Stimulated activated CD4-positive, alpha-beta T cell treated with anti-CD3 and anti-CD28 coated beads, Interleukin-15, amount 100 ng/mL, for 1 hour (primary cell): Measurements from ENCODE around the gene NTN3.
A peak's percentile ranks its signal among the peaks of the same experiment; 100 is the strongest.

Experiments
- DNase-seq, 2 donors: peaks; one replicate each; pipeline ENCODE4 v3.0.0-alpha.2; 2020; ENCODE audit warnings: low read depth in 1 of 2, low spot score in 1 of 2

The NTN3 gene

GRCh38 chr16:2465653-2466415 lies 5.3 kb upstream of the NTN3 start:
- DNase-seq: no peak

DNA sequence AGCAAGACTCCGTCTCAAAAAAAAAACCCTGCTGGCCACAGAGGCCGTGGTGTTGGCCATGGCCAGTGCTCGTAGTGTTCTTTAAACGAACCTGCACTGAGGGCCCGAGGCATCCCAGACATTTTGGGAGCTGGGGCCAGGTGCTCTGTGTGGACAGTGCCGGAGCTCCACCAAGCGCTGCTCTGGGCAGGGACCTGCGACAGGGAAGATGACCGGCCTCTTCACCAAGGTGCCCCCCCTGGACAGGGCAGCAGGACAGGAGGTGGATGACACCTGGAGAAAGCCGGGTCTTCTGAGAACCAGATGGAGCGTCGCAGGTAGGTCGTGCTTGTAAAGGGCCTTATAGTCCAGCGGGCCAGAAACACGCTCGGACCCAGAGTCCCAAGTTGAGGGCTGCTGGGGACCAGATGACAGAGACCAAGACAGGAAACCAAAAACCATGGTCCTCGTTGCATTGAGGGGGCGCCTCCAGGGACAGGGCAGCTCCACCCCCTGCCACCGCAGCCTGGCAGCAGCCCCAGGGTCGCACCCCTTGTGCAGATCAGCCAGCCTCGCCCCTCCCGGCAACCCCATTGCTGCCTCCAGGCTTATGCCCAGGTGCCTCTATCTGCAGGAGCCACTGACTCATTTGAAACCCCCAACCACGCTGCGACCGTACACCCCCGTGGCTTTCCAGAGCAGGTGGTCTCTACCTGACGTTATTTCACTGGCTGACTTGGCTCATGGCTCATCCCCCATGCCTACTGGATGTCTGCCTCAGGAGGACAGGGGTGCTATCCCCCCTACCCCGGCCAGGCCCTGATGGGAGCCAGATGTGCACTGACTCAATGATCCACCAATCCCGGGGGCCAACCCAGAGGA lies 4.2 kb upstream of the NTN3 start:
- no peak for DNase-seq

DNA sequence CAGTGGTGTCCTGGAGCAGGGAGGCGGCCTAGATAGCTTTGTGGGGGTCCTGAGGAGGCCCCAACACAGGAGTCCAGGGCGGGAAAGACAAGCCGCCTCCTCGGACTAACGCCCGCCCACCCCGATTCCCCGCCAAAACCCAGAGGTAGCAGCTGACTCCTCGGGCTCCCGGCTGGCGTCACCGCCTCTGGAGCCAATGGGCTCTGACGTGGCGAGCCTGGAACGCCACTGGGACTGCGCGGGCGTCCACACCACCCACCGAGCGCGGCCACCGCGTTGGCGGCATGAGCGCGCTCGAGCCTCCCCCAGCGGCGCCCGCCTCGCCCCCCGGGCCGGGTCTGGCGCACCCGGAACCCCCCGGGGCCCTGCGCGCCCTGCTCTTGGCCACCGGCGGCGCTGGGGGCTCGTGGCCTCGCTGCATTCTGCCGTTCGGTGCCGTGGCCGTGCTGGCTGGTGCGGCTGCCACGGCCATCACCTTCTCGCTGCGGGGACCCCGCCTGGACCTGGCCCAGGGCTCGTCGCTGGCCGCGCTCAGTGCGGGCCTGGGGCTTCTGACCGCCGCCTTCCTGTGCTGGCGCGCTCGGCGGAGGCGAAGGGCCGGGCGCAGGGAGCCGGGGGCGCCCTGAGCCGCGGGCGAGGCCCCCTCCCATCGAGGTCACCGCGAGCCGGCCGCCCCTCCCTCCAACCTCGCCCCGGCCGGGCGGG lies 3.4 kb upstream of the NTN3 start:
- DNase-seq: no peak

- no peak for DNase-seq
Measured at GRCh38 chr16:2468233-2468724, 2.8 kb upstream of the NTN3 start.

DNA sequence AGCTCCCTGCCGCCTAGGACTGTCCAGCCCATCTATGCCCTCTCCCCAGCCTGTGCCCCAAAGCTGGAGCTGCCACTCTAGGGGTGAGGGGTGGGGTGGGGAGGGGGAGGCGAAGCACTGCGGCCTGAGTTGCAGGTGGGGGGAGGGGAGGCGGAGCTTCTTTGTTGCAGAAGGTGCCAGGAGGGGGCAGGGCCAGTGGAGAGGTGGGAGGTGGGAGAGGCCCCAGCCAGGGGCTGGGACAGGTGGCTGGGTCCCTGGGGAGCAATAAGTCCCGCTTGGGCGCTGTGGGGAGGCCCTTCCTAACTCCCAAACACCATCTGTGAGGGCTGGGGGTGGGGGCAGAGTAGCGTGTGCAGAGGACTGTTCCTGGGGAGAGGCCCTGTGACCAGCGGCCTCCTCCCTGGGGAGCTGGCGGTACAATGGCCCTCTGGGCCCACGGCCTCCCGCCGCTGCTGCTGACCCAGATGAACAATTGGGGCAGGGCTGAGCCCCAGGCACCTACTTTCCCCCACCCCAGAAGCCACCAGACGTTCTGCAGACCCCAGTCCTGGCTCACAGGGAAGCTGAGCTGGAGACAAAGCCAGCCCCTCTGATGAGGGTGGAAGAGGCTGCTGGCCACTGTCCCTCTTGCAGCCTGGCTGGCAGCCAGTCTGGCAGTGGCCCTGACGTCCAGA lies 2.2 kb upstream of the NTN3 start:
- DNase-seq: no peak

DNA sequence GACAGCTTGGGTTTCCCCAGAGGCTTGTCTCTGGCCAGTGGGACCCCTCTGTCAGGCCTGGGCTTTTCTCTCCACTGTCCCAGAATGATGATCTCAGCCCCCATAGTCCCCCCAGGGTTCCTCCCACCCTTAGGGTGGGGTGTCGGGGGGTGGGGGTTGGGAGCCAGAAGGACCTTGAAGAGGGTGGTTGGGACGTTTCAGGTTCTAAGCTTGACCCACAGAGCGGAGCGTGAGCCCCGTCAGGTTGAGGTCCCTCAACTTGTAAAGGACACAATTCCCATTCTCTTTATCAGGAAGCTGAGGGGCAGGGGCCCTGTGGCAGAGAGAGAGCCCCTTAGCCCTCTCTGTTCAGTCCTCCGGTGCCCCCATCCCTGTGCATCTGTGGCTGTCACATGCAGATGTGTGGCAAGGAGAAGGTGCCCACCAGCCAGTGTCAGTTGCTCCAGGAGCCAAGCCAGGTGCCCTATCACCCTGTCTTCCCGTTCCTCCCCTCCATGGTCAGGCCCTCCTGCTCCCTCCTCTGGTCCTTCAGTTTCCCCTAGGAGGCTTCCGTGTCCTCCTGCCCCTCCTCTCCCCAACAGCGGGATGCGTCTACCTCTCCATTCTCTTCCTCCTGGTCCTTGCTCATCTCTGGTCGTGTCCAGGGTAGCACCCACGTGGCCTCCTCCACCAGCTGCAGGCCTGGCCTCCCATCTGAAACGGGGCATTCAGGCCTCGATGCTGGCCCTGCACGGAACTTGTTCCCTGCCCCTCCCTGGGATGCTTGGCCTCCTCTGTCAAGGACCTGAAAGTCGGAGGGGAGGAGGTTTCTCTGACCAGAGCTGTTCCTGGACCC lies 1.5 kb upstream of the NTN3 start:
- no peak for DNase-seq

- DNase-seq: no peak
Measured at GRCh38 chr16:2470234-2470601, 879 bp upstream of the NTN3 start.

DNA sequence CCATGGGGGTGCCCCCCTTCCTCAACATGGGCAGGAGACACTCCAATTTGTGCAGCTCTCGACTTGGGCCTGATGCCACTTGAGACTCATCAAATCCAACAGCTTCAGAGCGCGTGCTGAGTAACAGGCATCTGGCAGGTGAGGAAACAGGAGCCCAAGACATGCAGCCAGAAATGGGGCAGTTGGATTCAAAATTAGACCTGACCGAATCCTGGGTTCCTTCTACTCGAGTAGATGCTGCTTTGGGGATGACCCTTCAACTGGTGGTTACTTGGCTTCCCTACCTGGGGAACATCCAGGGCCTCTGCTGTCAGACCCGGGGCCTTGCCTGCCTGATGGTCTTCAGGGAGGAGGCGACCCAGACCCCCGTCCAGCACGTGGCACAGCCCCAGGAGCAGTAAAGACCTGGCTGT lies 488 bp upstream of the NTN3 start:
- DNase-seq: no peak

DNA sequence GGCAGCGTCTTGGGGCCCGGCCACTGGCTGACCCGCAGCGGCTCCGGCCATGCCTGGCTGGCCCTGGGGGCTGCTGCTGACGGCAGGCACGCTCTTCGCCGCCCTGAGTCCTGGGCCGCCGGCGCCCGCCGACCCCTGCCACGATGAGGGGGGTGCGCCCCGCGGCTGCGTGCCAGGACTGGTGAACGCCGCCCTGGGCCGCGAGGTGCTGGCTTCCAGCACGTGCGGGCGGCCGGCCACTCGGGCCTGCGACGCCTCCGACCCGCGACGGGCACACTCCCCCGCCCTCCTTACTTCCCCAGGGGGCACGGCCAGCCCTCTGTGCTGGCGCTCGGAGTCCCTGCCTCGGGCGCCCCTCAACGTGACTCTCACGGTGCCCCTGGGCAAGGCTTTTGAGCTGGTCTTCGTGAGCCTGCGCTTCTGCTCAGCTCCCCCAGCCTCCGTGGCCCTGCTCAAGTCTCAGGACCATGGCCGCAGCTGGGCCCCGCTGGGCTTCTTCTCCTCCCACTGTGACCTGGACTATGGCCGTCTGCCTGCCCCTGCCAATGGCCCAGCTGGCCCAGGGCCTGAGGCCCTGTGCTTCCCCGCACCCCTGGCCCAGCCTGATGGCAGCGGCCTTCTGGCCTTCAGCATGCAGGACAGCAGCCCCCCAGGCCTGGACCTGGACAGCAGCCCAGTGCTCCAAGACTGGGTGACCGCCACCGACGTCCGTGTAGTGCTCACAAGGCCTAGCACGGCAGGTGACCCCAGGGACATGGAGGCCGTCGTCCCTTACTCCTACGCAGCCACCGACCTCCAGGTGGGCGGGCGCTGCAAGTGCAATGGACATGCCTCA lies 773 bp downstream of the NTN3 start:
- DNase-seq: no peak

DNA sequence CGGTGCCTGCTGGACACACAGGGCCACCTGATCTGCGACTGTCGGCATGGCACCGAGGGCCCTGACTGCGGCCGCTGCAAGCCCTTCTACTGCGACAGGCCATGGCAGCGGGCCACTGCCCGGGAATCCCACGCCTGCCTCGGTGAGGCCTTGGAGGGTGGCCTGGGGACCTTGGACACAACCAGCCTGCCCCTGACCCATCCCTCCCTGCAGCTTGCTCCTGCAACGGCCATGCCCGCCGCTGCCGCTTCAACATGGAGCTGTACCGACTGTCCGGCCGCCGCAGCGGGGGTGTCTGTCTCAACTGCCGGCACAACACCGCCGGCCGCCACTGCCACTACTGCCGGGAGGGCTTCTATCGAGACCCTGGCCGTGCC lies 1.4 kb downstream of the NTN3 start:
- no peak for DNase-seq

DNA sequence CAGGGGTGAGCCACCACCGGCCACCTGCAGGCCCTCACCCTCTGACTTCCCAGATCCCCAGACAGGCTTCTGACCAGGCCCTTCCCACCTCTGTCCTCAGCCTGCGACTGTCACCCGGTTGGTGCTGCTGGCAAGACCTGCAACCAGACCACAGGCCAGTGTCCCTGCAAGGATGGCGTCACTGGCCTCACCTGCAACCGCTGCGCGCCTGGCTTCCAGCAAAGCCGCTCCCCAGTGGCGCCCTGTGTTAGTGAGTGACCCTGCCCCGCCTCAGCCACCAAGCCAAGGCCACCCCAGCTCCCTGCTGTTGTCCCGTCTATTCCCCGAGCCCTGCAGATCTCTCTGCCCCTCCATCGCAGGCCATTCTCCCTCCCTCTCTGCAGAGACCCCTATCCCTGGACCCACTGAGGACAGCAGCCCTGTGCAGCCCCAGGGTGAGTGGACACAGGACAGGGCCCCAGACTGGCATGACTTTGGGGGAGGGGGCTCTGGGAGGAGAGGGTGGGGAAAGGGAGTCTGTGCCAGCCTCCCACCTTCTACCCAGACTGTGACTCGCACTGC lies 1.9 kb downstream of the NTN3 start:
- DNase-seq: no peak

DNA sequence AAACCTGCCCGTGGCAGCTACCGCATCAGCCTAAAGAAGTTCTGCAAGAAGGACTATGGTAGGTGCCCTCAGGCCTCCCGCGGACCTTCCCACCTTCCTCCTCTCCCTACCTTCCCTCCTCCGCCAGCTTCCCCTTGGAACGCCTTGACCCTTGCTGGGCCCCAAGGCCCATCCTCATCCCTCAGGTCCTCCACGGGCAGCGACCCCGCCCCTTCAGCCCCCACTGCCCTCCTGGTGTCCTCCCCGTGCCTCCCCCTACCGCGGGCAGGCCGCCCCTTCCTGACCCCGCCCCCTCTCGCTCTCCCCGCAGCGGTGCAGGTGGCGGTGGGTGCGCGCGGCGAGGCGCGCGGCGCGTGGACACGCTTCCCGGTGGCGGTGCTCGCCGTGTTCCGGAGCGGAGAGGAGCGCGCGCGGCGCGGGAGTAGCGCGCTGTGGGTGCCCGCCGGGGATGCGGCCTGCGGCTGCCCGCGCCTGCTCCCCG lies 2.4 kb downstream of the NTN3 start:
- no peak for DNase-seq

- DNase-seq: peak; percentile 37 to 42
Measured at GRCh38 chr16:2473999-2474876, 3.1 kb downstream of the NTN3 start.

DNA sequence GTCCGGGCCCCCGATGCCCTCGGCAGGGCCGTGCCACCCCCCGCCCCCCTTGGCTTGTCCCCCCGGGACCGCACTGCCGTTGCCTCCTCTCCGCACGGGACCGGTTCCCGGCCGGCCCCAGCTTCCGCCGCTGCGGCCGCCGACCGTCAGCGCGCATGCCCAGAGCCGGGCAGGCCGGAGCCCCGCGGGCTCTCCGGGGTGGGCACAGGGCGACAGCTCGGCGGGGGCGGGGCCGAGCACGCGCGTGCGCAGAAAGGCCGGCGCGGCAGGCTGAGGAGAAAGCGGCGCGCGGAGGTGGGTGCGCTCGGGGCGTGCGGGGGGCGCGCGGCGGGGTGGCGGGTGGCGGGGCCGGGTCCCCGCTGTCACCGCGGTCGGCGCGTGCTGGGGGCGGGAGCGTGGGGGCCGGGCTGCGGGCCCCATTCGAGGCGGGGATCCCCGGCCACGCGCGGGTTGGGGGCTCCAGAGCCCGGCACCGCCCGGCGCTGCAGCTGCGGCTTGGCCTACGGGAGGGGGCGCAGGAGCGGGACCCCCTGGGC lies 3.8 kb downstream of the NTN3 start, which contains the start of gene TBC1D24:
TBC1D24 (plus strand) TSS at position 251 of the 536 bp plus-strand sequence. CDS start 21,022 bp downstream, outside the sequence.
- DNase-seq: peak; percentile 64 to 78

DNA sequence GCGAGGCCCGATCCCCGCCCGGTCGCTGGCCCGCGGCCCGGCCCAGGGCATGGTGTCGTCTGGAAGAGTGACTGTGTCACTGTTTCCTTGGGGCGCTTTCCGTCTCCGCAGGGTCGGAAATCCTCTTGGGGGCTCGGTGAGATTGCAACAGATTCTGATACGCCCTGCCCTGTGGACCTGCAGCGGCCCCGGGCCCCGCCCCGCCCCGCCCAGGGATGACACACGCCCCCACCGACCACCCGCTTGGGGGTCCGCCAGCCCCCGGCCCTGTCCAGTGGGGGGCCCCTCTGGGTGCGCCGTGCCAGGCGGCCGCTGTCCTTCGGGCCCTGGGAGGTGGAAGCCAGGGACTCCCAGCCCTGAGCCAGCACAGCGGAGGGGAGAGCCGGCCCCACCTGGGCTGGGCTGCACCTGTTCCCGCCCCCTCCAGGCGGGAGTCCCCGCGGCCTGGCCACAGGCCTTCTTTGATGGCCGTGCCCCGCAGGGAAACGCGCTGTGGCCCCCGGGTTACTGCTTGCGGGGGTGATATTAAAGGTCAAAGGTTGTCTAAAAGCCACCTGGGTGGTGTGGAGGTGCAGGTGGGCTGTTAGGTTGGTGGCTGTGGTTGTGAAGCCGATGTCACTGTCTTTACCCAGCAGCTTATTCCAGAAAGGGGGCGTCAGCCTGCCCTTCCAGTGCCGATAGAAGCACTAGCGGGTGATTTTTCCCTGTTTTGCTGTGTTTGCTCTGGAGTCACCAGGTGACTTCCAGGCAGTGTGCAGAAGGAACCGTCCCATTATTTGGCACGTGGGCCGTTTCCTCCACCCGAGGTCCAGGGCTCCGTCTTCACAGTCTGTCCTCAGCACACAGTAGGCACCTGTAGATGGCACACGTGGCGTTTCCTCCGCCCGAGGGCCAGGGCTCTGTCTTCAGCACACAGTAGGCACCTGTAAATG lies 4.6 kb downstream of the NTN3 start:
- peak in 1 of 2 donors; percentile 17 for DNase-seq

DNA sequence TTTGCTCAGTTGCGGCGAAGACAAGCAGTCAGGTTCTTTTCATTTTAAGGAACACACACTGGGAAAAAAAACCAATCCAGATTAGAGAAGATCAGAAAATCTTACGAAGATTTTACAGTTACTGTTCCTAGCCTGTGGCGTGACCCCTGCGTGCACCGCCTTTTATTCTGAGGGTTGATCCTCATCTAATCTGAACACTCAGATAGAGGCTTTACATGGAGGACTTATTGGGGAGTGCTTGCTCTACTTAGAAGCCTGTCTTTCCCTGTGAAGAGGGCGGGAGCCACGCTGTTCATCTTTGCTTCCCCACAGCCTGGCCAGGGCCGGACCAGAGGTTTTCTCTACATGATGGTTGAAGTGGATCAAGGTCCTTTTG lies 5.2 kb downstream of the NTN3 start:
- DNase-seq: no peak
